Measurements from ENCODE around the gene UBA5. TPM values are rescaled to one million over a fixed set of nuclear protein-coding genes. Genes with fewer than 3 reads are reported as not detected.

The UBA5 gene
- total RNA-seq, 4 donors from 2014 or later: 23.3 to 35.0 (median 29.0) TPM

GRCh38 chr3:132623646-132624045 is 36.5 kb upstream of the UBA5 start:
- intact Hi-C loops (cut with DNase I; ENCODE audit: low total_unique reads): loop anchor here (10.0 kb wide), 1 partner anchor 79 kb away; no protein-coding TSS in a partner anchor
- DNase-seq (ENCODE audit: low spot score in 2 of 2): no peak
- WGBS, 2 donors: 45 to 83% methylated on average over 1 of the region's 1 CpG
- no peak for TF ChIP-seq CTCF (IDR thresholded peaks at IDR 0.05)
- TF ChIP-seq POLR2A (IDR thresholded peaks at IDR 0.05): no peak
- H3K4me3 ChIP-seq (ENCODE audit: low read depth, poor library complexity, severe bottlenecking): no peak overlapping the region

- WGBS, 2 donors: 74 to 81% methylated on average over 7 of the region's 7 CpGs
- intact Hi-C loops (cut with DNase I; ENCODE audit: low total_unique reads): loop anchor here (10.0 kb wide), 1 partner anchor 80 kb away; no protein-coding TSS in a partner anchor
- DNase-seq (ENCODE audit: low spot score in 2 of 2): no peak
- H3K4me3 ChIP-seq (ENCODE audit: low read depth, poor library complexity, severe bottlenecking): no peak overlapping the region
- TF ChIP-seq POLR2A (IDR thresholded peaks at IDR 0.05) (no peak), CTCF (IDR thresholded peaks at IDR 0.05) (no peak)
Observed at GRCh38 chr3:132624790-132625189, 35.3 kb upstream of the UBA5 start.

- H3K4me3 ChIP-seq (ENCODE audit: low read depth, poor library complexity, severe bottlenecking): no peak overlapping the region
- intact Hi-C loops (cut with DNase I; ENCODE audit: low total_unique reads): loop anchor here (10.0 kb wide), 1 partner anchor 81 kb away; no protein-coding TSS in a partner anchor
- WGBS, 2 donors: 93 to 100% methylated on average over 1 of the region's 1 CpG
- no peak for DNase-seq (ENCODE audit: low spot score in 2 of 2)
- TF ChIP-seq CTCF (IDR thresholded peaks at IDR 0.05) (no peak), POLR2A (IDR thresholded peaks at IDR 0.05) (no peak)
Observed at GRCh38 chr3:132625613-132626012, 34.5 kb upstream of the UBA5 start.

- no peak overlapping the region for H3K4me3 ChIP-seq (ENCODE audit: low read depth, poor library complexity, severe bottlenecking)
- DNase-seq (ENCODE audit: low spot score in 2 of 2): no peak
- intact Hi-C loops (cut with DNase I; ENCODE audit: low total_unique reads): loop anchor here (10.0 kb wide), 1 partner anchor 82 kb away; no protein-coding TSS in a partner anchor
- WGBS, 2 donors: 94 to 97% methylated on average over 6 of the region's 6 CpGs
- no peak for TF ChIP-seq POLR2A (IDR thresholded peaks at IDR 0.05)
- TF ChIP-seq CTCF (IDR thresholded peaks at IDR 0.05): no peak
Observed at GRCh38 chr3:132626955-132627354, 33.2 kb upstream of the UBA5 start.

GRCh38 chr3:132628157-132628556 is 32.0 kb upstream of the UBA5 start:
- intact Hi-C loops (cut with DNase I; ENCODE audit: low total_unique reads): loop anchor here (10.0 kb wide), 1 partner anchor 83 kb away; no protein-coding TSS in a partner anchor
- no peak overlapping the region for H3K4me3 ChIP-seq (ENCODE audit: low read depth, poor library complexity, severe bottlenecking)
- WGBS, 2 donors: 43 to 47% methylated on average over 2 of the region's 2 CpGs
- DNase-seq (ENCODE audit: low spot score in 2 of 2): no peak
- TF ChIP-seq CTCF (IDR thresholded peaks at IDR 0.05) (no peak), POLR2A (IDR thresholded peaks at IDR 0.05) (no peak)

GRCh38 chr3:132629928-132630327 is 30.2 kb upstream of the UBA5 start:
- TF ChIP-seq CTCF (IDR thresholded peaks at IDR 0.05) (no peak), POLR2A (IDR thresholded peaks at IDR 0.05) (no peak)
- no peak overlapping the region for H3K4me3 ChIP-seq (ENCODE audit: low read depth, poor library complexity, severe bottlenecking)
- no peak for DNase-seq (ENCODE audit: low spot score in 2 of 2)
- intact Hi-C loops (cut with DNase I; ENCODE audit: low total_unique reads): loop anchor here (10.0 kb wide), 1 partner anchor 85 kb away; no protein-coding TSS in a partner anchor
- 33 to 43% methylated on average over 1 of the region's 1 CpG for WGBS, 2 donors
